ENCODE results near the gene OPCML.

DNA sequence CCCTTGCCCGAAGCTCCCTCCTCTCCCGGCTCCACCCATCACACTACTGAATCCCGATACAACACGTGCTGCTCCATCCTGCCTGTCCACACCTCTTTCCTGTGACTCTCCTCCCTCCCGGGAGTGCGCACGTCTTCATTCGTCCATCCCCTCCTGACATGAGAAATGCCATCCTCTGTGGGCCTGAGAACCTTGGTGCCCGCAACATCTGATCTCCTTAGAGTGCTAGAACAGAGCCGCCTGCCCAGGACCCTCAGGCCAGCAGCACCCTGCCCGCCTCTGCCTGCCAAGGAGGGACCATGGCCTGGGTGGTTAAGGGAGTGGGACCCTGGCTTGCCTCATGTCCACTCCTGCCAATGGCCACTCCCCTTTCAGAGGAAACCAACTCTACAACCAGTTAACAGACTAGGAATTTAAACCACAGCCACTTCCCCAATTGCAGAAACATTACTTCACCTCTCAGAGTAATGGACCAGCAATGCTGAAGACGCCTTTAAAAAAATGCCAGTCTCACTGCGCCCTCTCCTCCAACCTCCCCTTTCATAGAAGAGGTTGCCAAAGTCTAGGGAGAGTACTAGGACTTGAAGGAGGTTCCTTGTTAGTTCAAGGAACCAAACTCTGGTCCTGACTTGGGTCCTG, 466.3 kb downstream of the OPCML start:
- TF ChIP-seq ZFP30 (CRISPR knock-in tag; IDR thresholded peaks at IDR 0.05) (no peak), ZNF70 (CRISPR knock-in tag; IDR thresholded peaks at IDR 0.05) (no peak)
- TF ChIP-seq, protein P1, sequence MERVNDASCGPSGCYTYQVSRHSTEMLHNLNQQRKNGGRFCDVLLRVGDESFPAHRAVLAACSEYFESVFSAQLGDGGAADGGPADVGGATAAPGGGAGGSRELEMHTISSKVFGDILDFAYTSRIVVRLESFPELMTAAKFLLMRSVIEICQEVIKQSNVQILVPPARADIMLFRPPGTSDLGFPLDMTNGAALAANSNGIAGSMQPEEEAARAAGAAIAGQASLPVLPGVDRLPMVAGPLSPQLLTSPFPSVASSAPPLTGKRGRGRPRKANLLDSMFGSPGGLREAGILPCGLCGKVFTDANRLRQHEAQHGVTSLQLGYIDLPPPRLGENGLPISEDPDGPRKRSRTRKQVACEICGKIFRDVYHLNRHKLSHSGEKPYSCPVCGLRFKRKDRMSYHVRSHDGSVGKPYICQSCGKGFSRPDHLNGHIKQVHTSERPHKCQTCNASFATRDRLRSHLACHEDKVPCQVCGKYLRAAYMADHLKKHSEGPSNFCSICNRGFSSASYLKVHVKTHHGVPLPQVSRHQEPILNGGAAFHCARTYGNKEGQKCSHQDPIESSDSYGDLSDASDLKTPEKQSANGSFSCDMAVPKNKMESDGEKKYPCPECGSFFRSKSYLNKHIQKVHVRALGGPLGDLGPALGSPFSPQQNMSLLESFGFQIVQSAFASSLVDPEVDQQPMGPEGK (CRISPR knock-in tag; IDR thresholded peaks at IDR 0.05; ENCODE audit: borderline replicate concordance), result no peak

Data from SK-N-SH treated with all-trans-retinoic acid at 6 μM for 48 hours (cell line).